Esophagus muscularis mucosa (tissue), 3 donors: ENCODE data around the gene HCRTR2.

Experiments
- POLR2AphosphoS5 ChIP-seq, 2 donors: sonication (generic); formaldehyde crosslinking; IDR thresholded peaks; one replicate each; pipeline ENCODE4 v1.6.1; 2017; ENCODE audit warnings: antibody characterized with exemption in 2 of 2
- TF ChIP-seq, protein P1 (sequence below), 3 experiments: fragments of 200-600 bp in 2 of 3; fragments of 450-650 bp in 1 of 3; sonication (generic) in 2 of 3; IDR thresholded peaks; one replicate each; pipeline ENCODE4 v1.5.1; 2017 to 2019; ENCODE audit warnings: antibody characterized with exemption in 3 of 3, mild to moderate bottlenecking in 2 of 3, moderate library complexity in 1 of 3

DNA sequence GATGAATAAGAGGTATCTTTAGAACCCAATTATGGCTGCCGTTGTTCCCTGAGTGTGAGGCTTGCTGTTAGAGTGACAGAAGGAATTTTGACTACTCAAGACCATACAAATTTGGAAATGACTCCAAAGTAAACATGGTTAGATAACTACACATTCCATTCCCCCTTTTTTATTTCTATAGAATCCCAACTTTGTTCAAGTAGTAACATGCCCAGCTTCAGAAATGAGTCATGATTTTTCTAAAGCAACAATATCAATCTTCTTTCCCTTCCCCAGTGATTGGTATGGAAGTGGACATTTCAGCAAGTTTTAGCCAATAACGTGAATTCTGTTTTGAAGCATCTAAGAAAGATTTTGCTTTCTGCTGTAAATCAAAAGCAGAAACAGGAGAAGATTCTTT lies 37.8 kb downstream of the HCRTR2 start:
- TF ChIP-seq, protein P1, sequence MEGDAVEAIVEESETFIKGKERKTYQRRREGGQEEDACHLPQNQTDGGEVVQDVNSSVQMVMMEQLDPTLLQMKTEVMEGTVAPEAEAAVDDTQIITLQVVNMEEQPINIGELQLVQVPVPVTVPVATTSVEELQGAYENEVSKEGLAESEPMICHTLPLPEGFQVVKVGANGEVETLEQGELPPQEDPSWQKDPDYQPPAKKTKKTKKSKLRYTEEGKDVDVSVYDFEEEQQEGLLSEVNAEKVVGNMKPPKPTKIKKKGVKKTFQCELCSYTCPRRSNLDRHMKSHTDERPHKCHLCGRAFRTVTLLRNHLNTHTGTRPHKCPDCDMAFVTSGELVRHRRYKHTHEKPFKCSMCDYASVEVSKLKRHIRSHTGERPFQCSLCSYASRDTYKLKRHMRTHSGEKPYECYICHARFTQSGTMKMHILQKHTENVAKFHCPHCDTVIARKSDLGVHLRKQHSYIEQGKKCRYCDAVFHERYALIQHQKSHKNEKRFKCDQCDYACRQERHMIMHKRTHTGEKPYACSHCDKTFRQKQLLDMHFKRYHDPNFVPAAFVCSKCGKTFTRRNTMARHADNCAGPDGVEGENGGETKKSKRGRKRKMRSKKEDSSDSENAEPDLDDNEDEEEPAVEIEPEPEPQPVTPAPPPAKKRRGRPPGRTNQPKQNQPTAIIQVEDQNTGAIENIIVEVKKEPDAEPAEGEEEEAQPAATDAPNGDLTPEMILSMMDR (IDR thresholded peaks at IDR 0.05) = no peak
- no peak for TF ChIP-seq POLR2AphosphoS5 (IDR thresholded peaks at IDR 0.05)
